HCT116 (cell line): ENCODE results near the gene PPFIA1. TPM values are rescaled to one million over a fixed set of nuclear protein-coding genes. Genes with fewer than 3 reads are reported as not detected.

Source experiments
- ATAC-seq: fragments of 200-7000 bp; cut with Tn5 transposase; 2 replicates; pipeline ENCODE4 v1.9.1; 2020; ENCODE audit warnings: mild to moderate bottlenecking, moderate library complexity
- BruUV-seq: library from RNA; stranded (reverse); fragments of 400-500 nt; replicated peaks from 2 replicates; lab custom pipeline; 2021; lab: Mats Ljungman, UMichigan
- CTCF ChIA-PET: fragments of 300-600 bp; sonication (Branson Sonifier 250); formaldehyde crosslinking; loops from one replicate; lab custom pipeline; 2021; ENCODE audit warnings: antibody characterized with exemption; lab: Charles Lee
- POLR2A ChIA-PET: fragments of 300-600, 350-600 bp; sonication (Branson Sonifier 250); formaldehyde crosslinking; loops from one replicate; lab custom pipeline; 2021; ENCODE audit warnings: antibody characterized with exemption; lab: Charles Lee
- RAD21 ChIA-PET, 2 experiments: fragments of 300-600 bp; sonication (Branson Sonifier 250); formaldehyde crosslinking; loops; one replicate each; lab custom pipeline; 2023; ENCODE audit warnings: low total read pairs in 2 of 2; ENCODE audit not compliant: uncharacterized antibody in 2 of 2, unreplicated experiment in 2 of 2, low non-redundant PET in 1 of 2; lab: Charles Lee
- DNase-seq: peaks from one replicate; pipeline ENCODE4 v3.0.0-alpha.2; 2010; ENCODE audit warnings: low read depth, low spot score
- H2AFZ ChIP-seq: fragments of 200-600 bp; shearing (Covaris generic), sonication (generic); 2 replicates; pipeline ENCODE4 v1.6.1; 2017; ENCODE audit warnings: low read depth, mixed run types, mixed read lengths, antibody characterized with exemption, low read length; ENCODE audit not compliant: poor library complexity, severe bottlenecking
- H3K27ac ChIP-seq: 2 replicates; pipeline ENCODE4 v1.5.1; 2012; ENCODE audit warnings: low read depth, low read length
- H3K27me3 ChIP-seq: fragments of 200-600 bp; sonication (generic); 2 replicates; pipeline ENCODE4 v1.6.1; 2016; ENCODE audit warnings: mixed run types, low read length, mixed read lengths; ENCODE audit not compliant: insufficient read depth
- H3K36me3 ChIP-seq, 2 experiments: fragments of 200-500 bp in 1 of 2; fragments of 200-600 bp in 1 of 2; sonication (Bioruptor generic) in 1 of 2; sonication (generic) in 1 of 2; 2 replicates each; pipeline versions ENCODE4 v1.5.1 to v1.6.1; 2014 to 2016; ENCODE audit warnings: low read length in 2 of 2, inconsistent platforms in 1 of 2, mixed read lengths in 1 of 2, mixed run types in 1 of 2; ENCODE audit not compliant: insufficient read depth in 2 of 2, control insufficient read depth in 1 of 2
- H3K4me1 ChIP-seq, 2 experiments: fragments of 200-600 bp in 1 of 2; sonication (generic) in 1 of 2; 2 replicates each; pipeline versions ENCODE4 v1.5.1 to v1.6.1; 2012 to 2017; ENCODE audit warnings: low read length in 2 of 2, inconsistent platforms in 1 of 2, mild to moderate bottlenecking in 1 of 2, mixed read lengths in 1 of 2, mixed run types in 1 of 2, moderate library complexity in 1 of 2; ENCODE audit not compliant: insufficient read depth in 2 of 2, control insufficient read depth in 1 of 2
- H3K4me2 ChIP-seq: fragments of 200-600 bp; sonication (generic); 2 replicates; pipeline ENCODE4 v1.6.1; 2017; ENCODE audit warnings: mixed run types, low read length, mixed read lengths
- H3K4me3 ChIP-seq, 2 experiments: fragments of 200-600 bp in 1 of 2; sonication (generic) in 1 of 2; replicated peaks in 1 of 2; 2 replicates each; pipeline ENCODE4 v1.5.1; 2011 to 2016; ENCODE audit warnings: low read length in 2 of 2, control low read depth in 1 of 2, low read depth in 1 of 2, mild to moderate bottlenecking in 1 of 2, mixed read lengths in 1 of 2, mixed run types in 1 of 2
- H3K79me2 ChIP-seq: fragments of 200-600 bp; sonication (generic); 2 replicates; pipeline ENCODE4 v1.6.1; 2017; ENCODE audit warnings: mild to moderate bottlenecking, mixed run types, low read length, moderate library complexity, mixed read lengths; ENCODE audit not compliant: insufficient read depth
- H3K9ac ChIP-seq: fragments of 200-600 bp; sonication (generic); 2 replicates; pipeline ENCODE4 v1.6.1; 2016; ENCODE audit warnings: low read length, mixed read lengths
- H3K9me2 ChIP-seq: fragments of 200-600 bp; sonication (generic), shearing (Covaris generic); 2 replicates; pipeline ENCODE4 v1.6.1; 2017; ENCODE audit warnings: mixed run types, mild to moderate bottlenecking, moderate library complexity; ENCODE audit not compliant: insufficient read depth
- H3K9me3 ChIP-seq, 2 experiments: fragments of 200-500 bp in 1 of 2; fragments of 200-600 bp in 1 of 2; sonication (Bioruptor generic) in 1 of 2; sonication (generic) in 1 of 2; 2 replicates each; pipeline ENCODE4 v1.6.1; 2014 to 2017; ENCODE audit warnings: low read length in 2 of 2, mixed read lengths in 2 of 2, inconsistent platforms in 1 of 2, low read depth in 1 of 2, mild to moderate bottlenecking in 1 of 2, mixed run types in 1 of 2, moderate library complexity in 1 of 2; ENCODE audit not compliant: control insufficient read depth in 1 of 2, insufficient read depth in 1 of 2
- H4K20me1 ChIP-seq: fragments of 200-600 bp; sonication (generic), shearing (Covaris generic); 2 replicates; pipeline ENCODE4 v1.6.1; 2017; ENCODE audit warnings: mixed run types, mild to moderate bottlenecking, moderate library complexity; ENCODE audit not compliant: insufficient read depth
- CBX3 ChIP-seq: IDR thresholded peaks from 2 replicates; pipeline ENCODE4 v1.6.1; 2012; ENCODE audit warnings: low read depth
- CEBPB ChIP-seq: IDR thresholded peaks from 2 replicates; pipeline ENCODE4 v1.6.1; 2012; ENCODE audit warnings: low read depth
- EGR1 ChIP-seq: IDR thresholded peaks from 2 replicates; pipeline ENCODE4 v1.6.1; 2012; ENCODE audit warnings: low read depth
- EZH2phosphoT487 ChIP-seq: fragments of 200-600 bp; IDR thresholded peaks from 2 replicates; pipeline ENCODE4 v1.6.1; 2018; ENCODE audit warnings: antibody characterized with exemption, borderline replicate concordance
- JUND ChIP-seq: IDR thresholded peaks from 2 replicates; pipeline ENCODE4 v1.6.1; 2012
- POLR2A ChIP-seq: IDR thresholded peaks from 2 replicates; pipeline ENCODE4 v1.7.0; 2011; ENCODE audit warnings: borderline replicate concordance; ENCODE audit not compliant: insufficient read depth, insufficient read length; ENCODE audit errors: extremely low read depth
- POLR2AphosphoS5 ChIP-seq: IDR thresholded peaks from 2 replicates; pipeline ENCODE4 v1.6.1; 2011; ENCODE audit warnings: mild to moderate bottlenecking, low read depth, low read length, moderate library complexity
- RAD21 ChIP-seq: IDR thresholded peaks from 2 replicates; pipeline ENCODE4 v1.6.1; 2012; ENCODE audit warnings: low read depth, mild to moderate bottlenecking
- SIN3A ChIP-seq: IDR thresholded peaks from 2 replicates; pipeline ENCODE4 v1.6.1; 2012; ENCODE audit warnings: low read depth
- SP1 ChIP-seq: IDR thresholded peaks from 2 replicates; pipeline ENCODE4 v1.6.1; 2012; ENCODE audit warnings: low read depth
- TCF7L2 ChIP-seq: IDR thresholded peaks from 2 replicates; pipeline ENCODE4 v1.7.0; 2011; ENCODE audit warnings: borderline replicate concordance, inconsistent platforms; ENCODE audit not compliant: insufficient read depth, insufficient read length; ENCODE audit errors: extremely low read depth
- ZFX ChIP-seq: fragments of 450-650 bp; IDR thresholded peaks from 2 replicates; pipeline ENCODE4 v1.6.1; 2017
- ZNF274 ChIP-seq: fragments of 200-500 bp; sonication (Bioruptor generic); IDR thresholded peaks from 2 replicates; pipeline ENCODE4 v1.6.1; 2014; ENCODE audit warnings: mild to moderate bottlenecking, low read depth, low read length, inconsistent platforms
- intact Hi-C: fragments of 100-400 bp; cut with micrococcal nuclease; formaldehyde crosslinking; loops from 2 replicates; pipeline ENCODE4 v1.10.0; 2022
- total RNA-seq: library from RNA; stranded (reverse); gene quantifications from one replicate; pipeline ENCODE4 v1.2.1, GENCODE V29; 2021; ENCODE audit not compliant: unreplicated experiment
- TF ChIP-seq, protein P1 (sequence below): IDR thresholded peaks from 2 replicates; pipeline ENCODE4 v1.6.1; 2011; ENCODE audit warnings: mild to moderate bottlenecking, low read length, moderate library complexity; ENCODE audit not compliant: insufficient replicate concordance; ENCODE audit errors: extremely low read depth
- TF ChIP-seq, protein P2 (sequence below): IDR thresholded peaks from 2 replicates; pipeline ENCODE4 v1.6.1; 2012
- TF ChIP-seq, protein P3 (sequence below), 3 experiments: fragments of 200-600 bp in 1 of 3; sonication (generic) in 1 of 3; IDR thresholded peaks in 2 of 3; conservative IDR thresholded peaks in 1 of 3; 2 replicates each; pipeline ENCODE4 v1.5.1; 2012 to 2017; ENCODE audit warnings: low read depth in 2 of 3, low read length in 2 of 3, antibody characterized with exemption in 1 of 3, borderline replicate concordance in 1 of 3, control low read depth in 1 of 3, mild to moderate bottlenecking in 1 of 3, mixed read lengths in 1 of 3, mixed run types in 1 of 3, moderate library complexity in 1 of 3; ENCODE audit not compliant: insufficient read depth in 1 of 3
- TF ChIP-seq, protein P4 (sequence below): IDR thresholded peaks from 2 replicates; pipeline ENCODE4 v1.6.1; 2012

PPFIA1 gene
- total RNA-seq, 1 experiment from 2014 or later: 48.6 TPM

DNA sequence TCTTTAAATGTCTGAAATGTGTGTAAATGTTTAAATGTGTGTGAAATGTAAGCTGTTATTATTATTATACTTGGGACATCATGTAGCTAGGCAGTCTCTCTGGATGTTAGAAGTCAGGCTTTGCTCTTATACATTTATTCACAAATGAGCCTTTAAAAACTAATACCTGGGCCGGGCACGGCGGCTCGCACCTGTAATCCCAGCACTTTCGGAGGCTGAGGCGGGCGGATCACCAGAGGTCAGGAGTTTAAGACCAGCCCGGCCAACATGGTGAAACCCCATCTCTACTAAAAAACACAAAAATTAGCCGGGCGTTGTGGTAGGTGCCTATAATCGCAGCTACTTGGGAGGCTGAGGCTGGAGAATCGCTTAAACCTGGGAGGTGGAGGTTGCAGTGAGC lies 106.1 kb downstream of the PPFIA1 start:
- ChIA-PET CTCF (no interaction called here), RAD21 (no interaction called here), POLR2A (no interaction called here)
- no peak overlapping the region for H3K4me2 ChIP-seq
- ATAC-seq (no peak), DNase-seq (no peak)
- H4K20me1 ChIP-seq: no peaks in the 10 kb centered on the region; the same call in 1 of the 2 replicates
- no peak overlapping the region for H3K27ac ChIP-seq
- H3K27me3 ChIP-seq: no peaks in the 10 kb centered on the region
- H3K4me3 ChIP-seq: no peak overlapping the region
- intact Hi-C loops: no loop called here
- no peak overlapping the region for H3K9ac ChIP-seq
- no peak for TF ChIP-seq CBX3
- TF ChIP-seq RAD21: no peak
- H2AFZ ChIP-seq: no peak overlapping the region
- no TSS peak for BruUV-seq
- H3K36me3 ChIP-seq: peaks cover 20 to 22% of the 10 kb centered on the region in 2 experiments; a peak in 3 of 4 replicates
- H3K9me3 ChIP-seq: no peaks in the 10 kb centered on the region
- H3K79me2 ChIP-seq: no peaks in the 10 kb centered on the region
- peaks cover 0 to under 1% of the 10 kb centered on the region in 2 experiments; a peak in 2 of 4 replicates for H3K4me1 ChIP-seq
- no peaks in the 10 kb centered on the region for H3K9me2 ChIP-seq

DNA sequence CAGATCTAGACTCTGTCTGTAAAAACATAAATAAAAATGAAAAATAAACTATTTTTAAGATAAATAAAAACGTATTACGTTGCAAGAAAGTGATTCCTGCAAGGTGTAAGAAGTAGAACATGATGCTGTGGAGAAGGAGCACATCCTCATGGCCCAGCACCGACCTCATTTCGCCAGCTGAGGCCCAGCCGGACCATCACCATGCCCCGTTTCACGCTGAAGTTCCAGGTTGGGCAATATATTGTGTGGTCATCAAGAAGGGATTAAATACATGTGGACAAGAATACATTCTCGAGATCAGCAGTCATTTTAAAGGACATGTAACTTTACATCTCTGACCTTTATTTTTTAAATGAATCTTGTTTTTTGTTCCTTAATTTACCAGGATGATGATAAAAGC lies 107.2 kb downstream of the PPFIA1 start:
- CTCF ChIA-PET: interaction anchor here (1.0 kb wide), 1 partner anchor 11 kb away, joined by 3 read pairs; no protein-coding TSS in a partner anchor
- POLR2A ChIA-PET: no interaction called here
- peaks cover 3% of the 10 kb centered on the region; the same call in 1 of the 2 replicates for H3K79me2 ChIP-seq

More for the DNA sequence above, 107.2 kb downstream of the PPFIA1 start:
- Histone ChIP-seq H3K9ac (no peak overlapping the region), H2AFZ (no peak overlapping the region), H3K27me3 (no peaks in the 10 kb centered on the region), H3K9me2 (no peaks in the 10 kb centered on the region), H3K27ac (no peak overlapping the region), H3K4me3 (no peak overlapping the region), H3K4me1 (peaks cover 3 to 11% of the 10 kb centered on the region in 2 experiments; a peak in 3 of 4 replicates), H4K20me1 (no peaks in the 10 kb centered on the region; the same call in 1 of the 2 replicates), H3K9me3 (no peaks in the 10 kb centered on the region), H3K4me2 (no peak overlapping the region), H3K36me3 (peaks cover 18 to 22% of the 10 kb centered on the region in 2 experiments; a peak in 3 of 4 replicates)
- ATAC-seq: no peak
- RAD21 ChIA-PET: no interaction called here
- BruUV-seq: no TSS peak
- intact Hi-C loops: no loop called here
- TF ChIP-seq CBX3 (no peak), ZNF274 (no peak), SIN3A (no peak), JUND (no peak), ZFX (no peak), TCF7L2 (no peak), POLR2A (no peak), EGR1 (no peak), POLR2AphosphoS5 (no peak), RAD21 (no peak), CEBPB (no peak), EZH2phosphoT487 (no peak), SP1 (no peak)
- TF ChIP-seq, protein P1, sequence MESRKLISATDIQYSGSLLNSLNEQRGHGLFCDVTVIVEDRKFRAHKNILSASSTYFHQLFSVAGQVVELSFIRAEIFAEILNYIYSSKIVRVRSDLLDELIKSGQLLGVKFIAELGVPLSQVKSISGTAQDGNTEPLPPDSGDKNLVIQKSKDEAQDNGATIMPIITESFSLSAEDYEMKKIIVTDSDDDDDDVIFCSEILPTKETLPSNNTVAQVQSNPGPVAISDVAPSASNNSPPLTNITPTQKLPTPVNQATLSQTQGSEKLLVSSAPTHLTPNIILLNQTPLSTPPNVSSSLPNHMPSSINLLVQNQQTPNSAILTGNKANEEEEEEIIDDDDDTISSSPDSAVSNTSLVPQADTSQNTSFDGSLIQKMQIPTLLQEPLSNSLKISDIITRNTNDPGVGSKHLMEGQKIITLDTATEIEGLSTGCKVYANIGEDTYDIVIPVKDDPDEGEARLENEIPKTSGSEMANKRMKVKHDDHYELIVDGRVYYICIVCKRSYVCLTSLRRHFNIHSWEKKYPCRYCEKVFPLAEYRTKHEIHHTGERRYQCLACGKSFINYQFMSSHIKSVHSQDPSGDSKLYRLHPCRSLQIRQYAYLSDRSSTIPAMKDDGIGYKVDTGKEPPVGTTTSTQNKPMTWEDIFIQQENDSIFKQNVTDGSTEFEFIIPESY: no peak
- TF ChIP-seq, protein P2, sequence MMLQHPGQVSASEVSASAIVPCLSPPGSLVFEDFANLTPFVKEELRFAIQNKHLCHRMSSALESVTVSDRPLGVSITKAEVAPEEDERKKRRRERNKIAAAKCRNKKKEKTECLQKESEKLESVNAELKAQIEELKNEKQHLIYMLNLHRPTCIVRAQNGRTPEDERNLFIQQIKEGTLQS: no peak
- TF ChIP-seq, protein P3, sequence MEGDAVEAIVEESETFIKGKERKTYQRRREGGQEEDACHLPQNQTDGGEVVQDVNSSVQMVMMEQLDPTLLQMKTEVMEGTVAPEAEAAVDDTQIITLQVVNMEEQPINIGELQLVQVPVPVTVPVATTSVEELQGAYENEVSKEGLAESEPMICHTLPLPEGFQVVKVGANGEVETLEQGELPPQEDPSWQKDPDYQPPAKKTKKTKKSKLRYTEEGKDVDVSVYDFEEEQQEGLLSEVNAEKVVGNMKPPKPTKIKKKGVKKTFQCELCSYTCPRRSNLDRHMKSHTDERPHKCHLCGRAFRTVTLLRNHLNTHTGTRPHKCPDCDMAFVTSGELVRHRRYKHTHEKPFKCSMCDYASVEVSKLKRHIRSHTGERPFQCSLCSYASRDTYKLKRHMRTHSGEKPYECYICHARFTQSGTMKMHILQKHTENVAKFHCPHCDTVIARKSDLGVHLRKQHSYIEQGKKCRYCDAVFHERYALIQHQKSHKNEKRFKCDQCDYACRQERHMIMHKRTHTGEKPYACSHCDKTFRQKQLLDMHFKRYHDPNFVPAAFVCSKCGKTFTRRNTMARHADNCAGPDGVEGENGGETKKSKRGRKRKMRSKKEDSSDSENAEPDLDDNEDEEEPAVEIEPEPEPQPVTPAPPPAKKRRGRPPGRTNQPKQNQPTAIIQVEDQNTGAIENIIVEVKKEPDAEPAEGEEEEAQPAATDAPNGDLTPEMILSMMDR (IDR thresholded peaks at IDR 0.05 in 2 of 3, conservative IDR thresholded peaks at IDR 0.05 in 1 of 3; ENCODE audit: borderline replicate concordance in 1 of 3, insufficient read depth in 1 of 3, low read depth in 2 of 3, low read length in 2 of 3): no peak
- TF ChIP-seq, protein P4, sequence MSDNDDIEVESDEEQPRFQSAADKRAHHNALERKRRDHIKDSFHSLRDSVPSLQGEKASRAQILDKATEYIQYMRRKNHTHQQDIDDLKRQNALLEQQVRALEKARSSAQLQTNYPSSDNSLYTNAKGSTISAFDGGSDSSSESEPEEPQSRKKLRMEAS: no peak
- DNase-seq: no peak
